OCI-LY7 (cell line): Measurements from ENCODE around the gene B4GALT6. TPM values are rescaled to one million over a fixed set of nuclear protein-coding genes. Genes with fewer than 3 reads are reported as not detected.

ENCODE experiments used
- BruUV-seq: library from RNA; stranded (reverse); fragments of 400-500 nt; replicated peaks from 2 replicates; lab custom pipeline; 2021; lab: Mats Ljungman, UMichigan
- CTCF ChIA-PET: fragments of 300-600 bp; sonication (Branson Sonifier 250); formaldehyde crosslinking; loops from one replicate; lab custom pipeline; 2022; ENCODE audit warnings: antibody characterized with exemption; ENCODE audit not compliant: unreplicated experiment; lab: Charles Lee
- POLR2A ChIA-PET: fragments of 300-600 bp; sonication (Branson Sonifier 250); formaldehyde crosslinking; loops from one replicate; lab custom pipeline; 2022; ENCODE audit warnings: antibody characterized with exemption; lab: Charles Lee
- DNase-seq: peaks from one replicate; pipeline ENCODE4 v3.0.0-alpha.2; 2015; ENCODE audit warnings: low spot score
- H2AFZ ChIP-seq: fragments of 200-600 bp; sonication (generic), shearing (Covaris generic); 2 replicates; pipeline ENCODE4 v1.6.1; 2014; ENCODE audit warnings: mild to moderate bottlenecking, antibody characterized with exemption, low read length, moderate library complexity
- H3K27ac ChIP-seq: fragments of 200-600 bp; sonication (generic); 2 replicates; pipeline ENCODE4 v1.5.1; 2014; ENCODE audit warnings: mixed run types, low read depth, mild to moderate bottlenecking, moderate library complexity, low read length, inconsistent platforms; ENCODE audit not compliant: poor library complexity, severe bottlenecking
- H3K36me3 ChIP-seq: fragments of 200-600 bp; sonication (generic); 2 replicates; pipeline ENCODE4 v1.6.1; 2014; ENCODE audit warnings: mild to moderate bottlenecking, antibody characterized with exemption, low read length, moderate library complexity, mixed read lengths; ENCODE audit not compliant: insufficient read depth
- H3K4me1 ChIP-seq: fragments of 200-600 bp; sonication (generic); 2 replicates; pipeline ENCODE4 v1.5.1; 2014; ENCODE audit warnings: mild to moderate bottlenecking, low read length; ENCODE audit not compliant: insufficient read depth, poor library complexity, severe bottlenecking
- H3K4me2 ChIP-seq: fragments of 200-600 bp; sonication (generic); 2 replicates; pipeline ENCODE4 v1.6.1; 2014; ENCODE audit warnings: mild to moderate bottlenecking, low read length
- H3K4me3 ChIP-seq: fragments of 200-600 bp; sonication (generic); 2 replicates; pipeline ENCODE4 v1.5.1; 2014; ENCODE audit warnings: mild to moderate bottlenecking, low read depth, low read length; ENCODE audit not compliant: poor library complexity, severe bottlenecking
- H3K79me2 ChIP-seq: fragments of 200-600 bp; sonication (generic); 2 replicates; pipeline ENCODE4 v1.6.1; 2016; ENCODE audit warnings: low read depth, mild to moderate bottlenecking, low read length, moderate library complexity, mixed read lengths; ENCODE audit not compliant: insufficient read depth
- H3K9me2 ChIP-seq: fragments of 200-600 bp; sonication (generic); 2 replicates; pipeline ENCODE4 v1.6.1; 2016; ENCODE audit warnings: mild to moderate bottlenecking, low read length, mixed read lengths; ENCODE audit not compliant: insufficient read depth
- H3K9me3 ChIP-seq: fragments of 200-600 bp; sonication (generic); 2 replicates; pipeline ENCODE4 v1.6.1; 2014; ENCODE audit warnings: mild to moderate bottlenecking, mixed run types, low read length, mixed read lengths
- H4K20me1 ChIP-seq: fragments of 200-600 bp; sonication (generic); 2 replicates; pipeline ENCODE4 v1.6.1; 2014; ENCODE audit warnings: mild to moderate bottlenecking, antibody characterized with exemption, low read length, moderate library complexity, mixed read lengths; ENCODE audit not compliant: insufficient read depth
- EZH2phosphoT487 ChIP-seq: fragments of 200-600 bp; sonication (generic); IDR thresholded peaks from 2 replicates; pipeline ENCODE4 v1.6.1; 2018; ENCODE audit warnings: low read depth, borderline replicate concordance, mild to moderate bottlenecking, mixed run types, antibody characterized with exemption, low read length, moderate library complexity, mixed read lengths
- intact Hi-C: fragments of 100-400 bp; cut with micrococcal nuclease; formaldehyde crosslinking; loops from one replicate; pipeline ENCODE4 v1.10.0; 2022; ENCODE audit not compliant: unreplicated experiment
- total RNA-seq, 2 experiments: library from RNA; depleted of rRNA in 1 of 2; stranded (reverse); fragments of >200 nt in 1 of 2; shearing (Covaris generic) in 1 of 2; gene quantifications; 2 replicates each; pipeline ENCODE4 v1.2.3, GENCODE V29; 2014 to 2022
- TF ChIP-seq, protein P1 (sequence below): fragments of 200-600 bp; sonication (generic); conservative IDR thresholded peaks from 2 replicates; pipeline ENCODE4 v1.5.1; 2014; ENCODE audit warnings: mild to moderate bottlenecking, antibody characterized with exemption, low read length, moderate library complexity, mixed read lengths

The B4GALT6 gene
- total RNA-seq, 2 experiments from 2014 or later: 5.5 to 22.8 TPM

DNA sequence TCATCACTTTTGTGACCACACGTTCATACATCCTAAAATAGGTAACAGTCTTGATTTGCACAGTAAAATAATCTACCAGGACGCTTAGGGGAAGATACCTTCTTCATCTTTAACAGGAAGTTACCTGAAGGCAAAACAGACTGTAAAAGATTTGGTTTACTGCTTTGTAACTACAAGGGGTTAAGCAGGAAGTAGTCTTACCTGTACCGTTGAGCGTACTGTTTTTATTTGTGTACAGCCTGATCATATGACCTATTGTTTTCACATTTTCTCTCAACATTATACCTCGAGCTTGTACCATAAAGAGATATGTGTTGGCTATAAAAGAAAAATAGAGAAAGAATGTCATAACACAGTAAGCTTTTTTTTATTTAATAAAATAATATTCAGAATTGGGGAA is 18.3 kb downstream of the B4GALT6 start:
- CTCF ChIA-PET: no interaction called here
- H3K36me3 ChIP-seq: peaks cover 21% of the 10 kb centered on the region
- H3K4me3 ChIP-seq: no peak overlapping the region
- intact Hi-C loops: no loop called here
- H3K4me1 ChIP-seq: no peaks in the 10 kb centered on the region
- no peaks in the 10 kb centered on the region for H4K20me1 ChIP-seq
- H2AFZ ChIP-seq: no peak overlapping the region
- no peaks in the 10 kb centered on the region for H3K9me2 ChIP-seq
- H3K79me2 ChIP-seq: no peaks in the 10 kb centered on the region
- no peak overlapping the region for H3K27ac ChIP-seq
- H3K4me2 ChIP-seq: no peak overlapping the region
- TF ChIP-seq EZH2phosphoT487: no peak
- TF ChIP-seq, protein P1, sequence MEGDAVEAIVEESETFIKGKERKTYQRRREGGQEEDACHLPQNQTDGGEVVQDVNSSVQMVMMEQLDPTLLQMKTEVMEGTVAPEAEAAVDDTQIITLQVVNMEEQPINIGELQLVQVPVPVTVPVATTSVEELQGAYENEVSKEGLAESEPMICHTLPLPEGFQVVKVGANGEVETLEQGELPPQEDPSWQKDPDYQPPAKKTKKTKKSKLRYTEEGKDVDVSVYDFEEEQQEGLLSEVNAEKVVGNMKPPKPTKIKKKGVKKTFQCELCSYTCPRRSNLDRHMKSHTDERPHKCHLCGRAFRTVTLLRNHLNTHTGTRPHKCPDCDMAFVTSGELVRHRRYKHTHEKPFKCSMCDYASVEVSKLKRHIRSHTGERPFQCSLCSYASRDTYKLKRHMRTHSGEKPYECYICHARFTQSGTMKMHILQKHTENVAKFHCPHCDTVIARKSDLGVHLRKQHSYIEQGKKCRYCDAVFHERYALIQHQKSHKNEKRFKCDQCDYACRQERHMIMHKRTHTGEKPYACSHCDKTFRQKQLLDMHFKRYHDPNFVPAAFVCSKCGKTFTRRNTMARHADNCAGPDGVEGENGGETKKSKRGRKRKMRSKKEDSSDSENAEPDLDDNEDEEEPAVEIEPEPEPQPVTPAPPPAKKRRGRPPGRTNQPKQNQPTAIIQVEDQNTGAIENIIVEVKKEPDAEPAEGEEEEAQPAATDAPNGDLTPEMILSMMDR: no peak
- POLR2A ChIA-PET: interaction anchor here (0.5 to 1.2 kb wide), 2 partner anchors 21 to 250 kb away, joined by 3 read pairs; no protein-coding TSS in a partner anchor
- H3K9me3 ChIP-seq: no peaks in the 10 kb centered on the region
- no peak for DNase-seq
- no TSS peak for BruUV-seq

DNA sequence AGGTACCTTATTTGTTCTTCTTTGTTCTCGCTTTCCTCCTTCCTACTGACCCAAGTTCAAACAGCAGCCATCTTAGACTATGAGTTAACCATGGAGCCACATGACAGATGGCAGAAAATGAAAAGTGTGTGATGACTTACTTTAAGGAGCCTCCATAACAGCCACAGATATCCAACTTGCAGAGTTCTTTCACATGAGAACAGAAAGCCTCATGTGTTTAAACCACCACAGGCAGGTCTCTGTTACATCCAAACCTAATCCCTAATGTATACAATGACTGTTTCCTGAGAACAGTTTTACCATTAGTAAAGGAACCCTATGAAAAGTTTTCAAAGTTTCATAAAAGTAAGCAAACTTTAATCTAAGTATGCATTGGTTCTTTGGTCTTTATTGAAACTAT is 20.3 kb downstream of the B4GALT6 start:
- no peak overlapping the region for H3K4me2 ChIP-seq
- TF ChIP-seq EZH2phosphoT487: no peak
- TF ChIP-seq, protein P1: no peak
- peaks cover 30% of the 10 kb centered on the region for H3K36me3 ChIP-seq
- H3K9me2 ChIP-seq: no peaks in the 10 kb centered on the region
- intact Hi-C loops: no loop called here
- H3K4me3 ChIP-seq: no peak overlapping the region
- H4K20me1 ChIP-seq: no peaks in the 10 kb centered on the region
- H3K9me3 ChIP-seq: no peaks in the 10 kb centered on the region
- POLR2A ChIA-PET: no interaction called here
- no peaks in the 10 kb centered on the region for H3K79me2 ChIP-seq
- no TSS peak for BruUV-seq
- peaks cover 9% of the 10 kb centered on the region for H3K4me1 ChIP-seq
- H2AFZ ChIP-seq: no peak overlapping the region
- DNase-seq: no peak
- H3K27ac ChIP-seq: no peak overlapping the region
- CTCF ChIA-PET: no interaction called here

DNA sequence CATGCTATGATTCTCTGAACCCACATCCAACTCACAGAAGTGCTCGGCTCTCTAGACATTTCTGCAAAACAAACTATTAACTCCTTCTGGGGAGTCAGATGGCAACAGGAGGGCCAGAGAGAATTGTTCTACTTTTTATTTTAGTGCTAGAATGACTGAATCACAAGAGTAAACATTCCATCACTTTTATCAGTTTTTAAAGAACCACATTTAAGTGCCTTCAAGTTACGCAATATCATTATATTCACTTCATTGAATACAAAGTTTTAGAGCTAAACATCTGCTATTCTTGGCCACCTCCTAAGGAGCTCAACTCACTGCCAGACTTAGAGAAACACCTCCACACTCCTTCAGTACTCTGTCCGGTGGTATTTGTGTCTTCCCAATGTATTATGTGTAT is 22.4 kb downstream of the B4GALT6 start:
- POLR2A ChIA-PET: interaction anchor here (0.9 kb wide), 1 partner anchor 13 kb away, joined by 3 read pairs; no protein-coding TSS in a partner anchor
- Histone ChIP-seq H3K4me3 (no peak overlapping the region), H3K79me2 (no peaks in the 10 kb centered on the region), H3K9me2 (no peaks in the 10 kb centered on the region), H4K20me1 (no peaks in the 10 kb centered on the region), H2AFZ (no peak overlapping the region), H3K36me3 (peaks cover 27% of the 10 kb centered on the region), H3K27ac (no peak overlapping the region), H3K9me3 (no peaks in the 10 kb centered on the region), H3K4me1 (peaks cover 25% of the 10 kb centered on the region), H3K4me2 (no peak overlapping the region)
- CTCF ChIA-PET: no interaction called here
- TF ChIP-seq, protein P1: no peak
- no peak for TF ChIP-seq EZH2phosphoT487
- no peak for DNase-seq
- no TSS peak for BruUV-seq
- intact Hi-C loops: no loop called here
